Activated CD4-positive, alpha-beta T cell treated with anti-CD3 and anti-CD28 coated beads for 4 hours (primary cell): ENCODE measurements around the gene FAM107B.

Experiments
- DNase-seq, 2 donors: peaks; one replicate each; pipeline ENCODE4 v3.0.0-alpha.2; 2020

FAM107B gene

DNA sequence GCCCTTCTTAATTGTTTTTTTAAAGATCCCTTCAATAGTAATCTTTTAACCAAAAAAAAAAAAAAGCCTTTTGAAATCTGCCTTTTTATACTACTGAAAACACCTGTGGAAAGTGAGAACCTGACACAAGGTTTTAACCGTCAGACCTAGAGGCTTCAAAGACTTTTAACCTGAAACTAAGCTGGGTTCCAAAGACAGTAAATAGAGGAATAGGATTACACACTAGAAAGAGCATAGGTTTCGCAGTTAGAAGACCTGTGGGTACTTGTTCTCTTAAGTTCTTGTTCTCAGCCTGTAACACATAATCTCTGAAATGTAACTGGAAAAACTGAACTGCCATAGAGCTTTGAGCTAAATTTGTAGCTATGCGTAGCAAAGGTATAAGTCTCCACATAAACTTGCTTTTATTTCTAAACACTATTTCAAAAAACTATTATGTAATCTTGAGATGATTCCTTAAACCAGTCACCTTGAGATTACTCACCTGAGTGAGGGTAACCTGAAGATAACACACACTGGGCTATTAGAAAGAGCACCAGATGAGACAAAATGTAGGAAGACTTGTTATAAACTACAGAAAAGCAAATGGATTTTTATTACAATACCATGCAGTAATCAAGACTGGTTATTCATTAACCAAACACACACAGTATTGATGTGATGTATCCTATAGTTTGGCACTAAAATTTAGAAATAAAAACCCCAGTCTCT, 247.4 kb downstream of the FAM107B start:
- no peak for DNase-seq

DNA sequence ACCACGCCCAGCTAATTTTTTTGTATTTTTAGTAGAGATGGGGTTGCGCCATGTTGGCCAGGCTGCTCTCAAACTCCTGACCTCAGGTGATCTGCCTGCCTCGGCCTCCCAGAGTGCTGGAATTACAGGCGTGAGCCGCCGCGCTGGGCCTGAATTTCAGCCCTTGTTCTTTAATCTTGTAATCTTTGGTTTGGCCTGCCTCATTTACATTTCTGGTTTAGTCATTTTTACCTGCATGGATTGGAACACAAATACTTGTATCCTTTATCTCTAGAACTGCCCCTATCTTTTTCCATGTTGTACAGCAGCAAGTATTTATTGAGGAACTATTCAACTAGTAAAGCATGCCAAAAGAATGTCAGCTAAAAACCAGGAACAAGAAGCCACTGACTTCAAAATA, 248.4 kb downstream of the FAM107B start:
- DNase-seq: no peak

DNA sequence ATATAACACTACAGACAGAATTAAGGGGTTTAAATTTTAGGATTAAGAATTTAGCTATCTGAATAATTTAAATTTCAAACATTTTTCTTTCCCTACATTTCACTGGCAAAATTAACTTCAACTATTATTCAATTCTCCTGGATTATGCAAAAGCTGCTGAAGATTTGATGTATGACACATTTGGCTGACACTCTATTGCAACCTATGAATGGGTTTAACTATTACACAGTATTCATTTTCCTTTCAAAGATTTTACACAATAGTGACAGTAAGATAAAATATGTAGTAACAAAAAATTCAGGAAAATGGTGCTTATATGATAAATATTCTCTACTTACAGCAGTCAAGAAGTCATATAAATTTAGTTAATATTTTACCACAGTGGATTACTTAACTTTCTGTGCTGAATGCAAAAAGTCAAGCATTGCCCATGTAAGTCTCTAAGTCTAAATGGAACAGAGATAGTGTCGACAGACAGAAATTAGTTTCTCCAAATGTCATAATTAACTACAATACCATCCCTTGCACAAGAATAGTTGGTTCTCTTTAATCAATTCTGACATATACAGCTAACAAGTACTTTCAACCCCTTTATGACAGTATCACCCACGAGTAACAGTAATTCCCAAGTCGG, 249.9 kb downstream of the FAM107B start:
- no peak for DNase-seq

DNA sequence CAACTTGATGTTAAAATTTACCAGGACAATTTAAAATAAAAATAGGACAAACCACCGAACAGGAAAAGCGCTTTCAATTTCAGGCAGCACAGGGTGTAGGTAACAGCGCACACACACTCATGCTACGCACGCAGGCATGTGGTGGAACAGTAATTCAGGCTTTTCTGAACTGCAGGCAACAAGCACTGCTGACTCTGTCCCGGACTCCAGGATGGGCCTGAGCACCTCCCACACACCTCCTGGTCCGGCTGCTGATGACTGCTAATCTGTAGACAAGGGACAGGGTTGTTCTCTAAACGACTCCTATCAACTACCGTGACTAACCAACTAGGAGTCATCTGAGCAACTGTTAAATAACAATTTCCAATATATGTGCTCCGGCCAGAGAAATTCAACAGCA, 251.4 kb downstream of the FAM107B start:
- DNase-seq: no peak

DNA sequence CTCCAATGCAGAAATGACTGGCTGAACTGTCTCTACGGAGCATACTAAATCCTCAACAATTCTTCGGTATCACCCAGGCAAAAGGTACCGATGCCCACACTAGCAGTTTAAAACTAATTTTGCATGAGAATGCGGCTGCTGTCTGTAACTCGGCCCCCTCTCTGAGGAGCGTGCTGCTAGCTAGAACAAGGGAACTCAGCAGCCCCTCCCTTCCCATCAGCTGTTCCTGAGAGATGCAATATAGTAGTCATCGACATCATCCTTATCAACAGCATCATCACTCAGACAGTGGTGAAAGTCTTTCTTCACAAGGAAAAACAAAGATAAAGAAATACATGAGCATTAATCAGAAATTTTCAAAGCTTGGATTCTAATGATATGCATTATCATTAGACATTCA, 254.9 kb downstream of the FAM107B start:
- DNase-seq: no peak

DNA sequence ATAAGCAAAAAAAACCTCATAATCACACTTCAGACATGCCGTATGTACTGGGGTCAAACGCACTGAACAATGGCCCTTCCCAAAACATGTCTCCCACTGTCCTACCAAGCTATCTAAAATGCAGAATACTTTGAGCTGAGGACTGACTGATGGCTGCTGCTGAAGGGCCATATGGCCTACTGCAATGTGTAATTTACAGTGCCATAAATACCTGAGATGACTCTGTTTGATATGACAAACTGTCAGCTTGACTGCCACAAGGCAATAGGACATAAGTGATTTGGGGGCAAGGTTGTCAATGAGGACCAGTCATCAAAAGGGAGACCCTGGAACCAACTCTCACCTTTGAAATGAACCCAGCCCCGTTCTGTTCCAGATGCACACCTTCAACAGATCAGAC, 256.5 kb downstream of the FAM107B start:
- no peak for DNase-seq

DNA sequence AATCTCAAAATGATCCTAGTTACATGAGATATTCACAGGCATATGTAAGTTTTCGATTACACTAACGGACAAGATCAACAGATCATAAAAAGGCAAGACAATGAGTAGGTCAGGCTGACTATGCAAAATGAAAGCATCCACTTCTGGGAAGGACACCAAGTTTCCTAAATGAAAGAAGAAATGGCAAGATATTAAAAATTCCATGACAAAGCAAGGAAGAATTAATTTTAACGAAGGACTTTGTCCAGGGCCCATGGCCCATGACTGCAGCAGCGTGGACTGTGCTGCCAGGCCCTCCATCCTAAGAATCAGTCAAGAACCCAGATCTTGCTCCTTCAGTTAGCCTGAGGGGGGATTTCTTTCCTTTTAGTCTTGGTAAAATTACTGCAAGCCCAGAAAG, 261.6 kb downstream of the FAM107B start:
- DNase-seq: no peak

DNA sequence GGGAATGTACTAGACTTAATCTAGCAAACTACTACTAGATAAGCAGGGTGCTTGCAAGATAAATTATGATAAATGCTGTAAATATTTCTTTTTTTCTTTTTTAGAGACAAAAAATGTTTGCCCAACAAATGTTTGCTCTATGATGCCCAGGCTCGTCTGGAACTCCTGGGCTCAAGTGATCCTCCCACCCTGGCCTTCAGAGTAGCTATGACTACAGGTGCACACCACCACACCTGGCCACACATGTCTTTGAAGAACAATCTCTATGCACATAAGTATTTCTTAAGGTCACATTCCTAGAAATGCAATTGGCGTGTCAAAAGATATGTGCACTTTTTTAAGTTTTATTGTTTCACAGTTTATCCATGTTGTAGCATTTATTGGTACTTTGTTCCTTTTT, 264.4 kb downstream of the FAM107B start:
- DNase-seq: no peak

DNA sequence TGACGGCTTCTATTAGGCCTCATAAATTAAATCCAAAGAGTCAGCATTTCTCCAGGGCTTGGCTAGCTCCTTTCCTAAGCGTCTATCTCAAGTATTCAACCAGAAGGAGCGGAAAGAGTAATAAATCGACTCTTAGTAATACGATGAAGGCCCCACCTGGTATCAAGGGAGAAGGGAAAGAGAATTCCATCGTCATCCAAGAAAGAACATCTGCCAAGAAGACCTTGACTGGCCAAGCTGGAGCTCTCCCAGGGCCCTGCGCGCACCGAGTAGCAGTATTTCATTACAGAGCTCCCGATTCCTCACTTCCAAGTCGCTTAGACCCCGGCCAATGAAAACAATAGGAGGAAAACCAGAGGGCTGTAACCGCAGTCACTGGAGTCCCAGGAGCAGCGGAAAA, 266.0 kb downstream of the FAM107B start:
- DNase-seq: no peak

DNA sequence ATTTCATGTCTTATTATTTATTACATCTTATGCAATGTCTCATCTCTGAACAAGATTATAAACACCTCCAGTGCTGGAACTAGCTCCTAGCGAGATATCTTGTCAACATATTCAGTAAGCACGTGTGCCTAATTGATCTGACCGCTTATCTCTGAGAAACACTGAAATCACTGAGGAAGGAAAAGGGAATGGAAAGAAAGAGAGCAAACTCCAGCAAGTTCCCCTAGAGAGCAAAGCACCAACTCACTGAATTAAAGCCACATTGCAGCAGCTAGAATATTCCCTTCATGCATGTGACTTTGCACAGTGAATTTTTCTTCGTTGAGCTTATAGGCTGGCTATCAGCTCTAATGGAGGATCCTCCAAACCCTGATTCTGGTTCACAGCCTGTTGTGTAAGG, 266.9 kb downstream of the FAM107B start:
- no peak for DNase-seq

DNA sequence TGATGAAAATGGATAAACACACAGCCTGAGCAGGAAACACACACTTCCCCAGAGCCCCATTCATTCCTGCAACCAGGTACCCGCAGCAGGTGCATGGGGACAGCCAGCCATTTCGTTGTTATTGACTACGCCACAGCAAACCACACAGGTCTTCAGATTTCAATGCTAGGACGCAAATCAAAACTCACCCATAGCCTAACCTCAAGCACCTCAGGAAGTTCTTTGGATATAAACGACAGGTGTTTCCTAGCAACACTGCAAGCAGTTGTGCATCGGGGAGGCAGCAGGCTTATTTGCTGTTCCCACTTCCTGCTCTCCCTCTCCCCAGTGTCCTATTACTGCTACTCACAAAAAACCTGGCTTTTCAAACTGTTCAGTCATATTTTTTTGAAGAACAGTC, 267.5 kb downstream of the FAM107B start:
- peak in 1 of 2 donors; percentile 21 for DNase-seq

DNA sequence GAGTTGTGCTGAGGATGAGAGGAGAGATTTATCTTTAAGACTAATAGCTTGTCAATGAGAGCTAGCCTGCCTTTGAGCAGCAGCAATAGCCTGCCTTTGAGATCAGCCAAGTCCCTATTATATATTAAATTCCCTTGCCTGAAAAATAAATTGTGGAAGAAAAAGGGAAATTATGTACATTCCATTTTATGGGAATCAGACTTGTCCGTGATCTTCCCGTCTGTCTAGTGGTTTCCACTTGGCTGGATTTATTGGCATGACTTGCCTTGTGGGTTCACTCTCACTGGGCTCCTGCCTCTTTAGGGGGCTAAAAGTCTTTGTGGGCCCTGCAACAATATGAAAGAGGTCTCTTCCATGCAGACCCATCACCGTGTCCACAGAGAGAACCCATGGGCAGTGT, 272.3 kb downstream of the FAM107B start:
- no peak for DNase-seq

DNA sequence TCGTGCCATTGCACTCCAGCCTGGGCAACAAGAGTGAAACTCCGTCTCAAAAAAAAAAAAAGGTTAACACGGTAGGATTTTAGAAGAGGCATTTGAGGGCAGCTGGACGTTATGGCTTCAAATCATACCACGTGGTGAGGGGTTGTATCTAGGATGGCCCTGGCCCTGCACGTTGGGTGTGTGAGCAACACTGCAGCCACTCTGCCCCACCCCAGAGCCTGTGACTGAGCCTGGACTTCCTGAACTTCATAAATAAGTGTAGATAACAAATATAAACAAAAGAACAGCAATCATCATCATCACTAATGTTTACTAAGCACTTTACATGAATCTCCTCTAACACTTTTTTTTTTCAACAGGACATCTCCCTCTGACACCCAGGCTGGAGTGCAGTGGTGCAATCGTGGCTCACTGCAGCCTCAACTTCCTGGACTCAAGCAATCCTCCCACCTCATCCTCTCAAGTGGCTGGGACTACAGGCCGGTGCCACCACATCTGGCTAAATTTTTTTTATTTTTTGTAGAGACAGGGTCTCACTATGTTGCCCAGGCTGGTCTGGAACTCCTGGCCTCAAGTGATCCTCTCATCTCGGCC, 274.4 kb downstream of the FAM107B start:
- no peak for DNase-seq

DNA sequence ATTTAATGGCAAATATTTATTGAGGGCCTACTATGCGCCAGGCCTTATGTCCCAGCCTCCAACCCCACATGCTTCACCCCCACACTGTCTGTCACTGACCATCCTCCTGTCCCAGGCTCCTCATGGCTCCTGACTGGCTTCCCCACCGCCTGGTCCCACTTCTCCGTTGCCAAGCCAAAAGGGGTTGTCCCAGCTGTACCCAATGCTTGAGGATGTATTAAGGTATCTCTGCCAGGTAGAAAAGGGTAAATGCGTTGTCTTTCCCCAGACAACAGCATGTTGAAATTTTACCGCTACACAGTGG, 275.1 kb downstream of the FAM107B start:
- DNase-seq: no peak

DNA sequence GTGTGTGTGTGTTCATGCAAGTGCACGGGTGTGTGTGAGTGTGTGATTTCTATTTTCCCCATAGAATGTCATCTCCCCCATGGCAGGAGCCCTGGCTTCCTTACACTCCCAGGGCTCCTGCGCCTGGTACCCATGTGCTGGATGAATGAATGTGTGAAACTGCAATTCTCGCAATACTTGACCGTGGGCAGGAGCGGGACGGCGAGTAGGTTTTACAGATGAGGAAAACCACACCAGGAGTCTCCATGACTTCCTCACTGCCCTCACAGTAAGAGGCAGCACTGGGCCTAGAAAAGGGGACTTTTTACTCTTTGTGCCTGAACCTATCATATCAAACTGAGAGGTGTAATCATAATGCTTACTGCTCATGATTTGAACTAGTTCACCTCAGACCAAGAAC, 276.4 kb downstream of the FAM107B start:
- no peak for DNase-seq

DNA sequence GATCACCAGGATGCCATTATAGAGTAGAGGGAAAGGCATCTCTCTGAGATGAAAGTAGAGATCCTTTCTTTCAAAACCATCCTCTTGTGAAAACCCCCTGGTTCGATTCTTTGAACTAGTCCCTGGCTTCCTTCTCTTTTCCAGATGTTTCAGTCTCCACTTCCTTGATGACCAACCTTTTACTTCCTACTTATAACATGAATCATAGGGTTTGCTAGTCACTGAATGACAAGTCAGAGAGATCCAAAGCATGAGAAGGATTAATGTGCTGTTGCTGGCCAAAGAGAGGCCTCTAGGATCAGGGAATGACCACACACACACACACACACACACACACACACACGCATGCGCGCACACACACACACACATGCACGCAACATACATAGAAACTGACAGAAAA, 282.9 kb downstream of the FAM107B start:
- no peak for DNase-seq

DNA sequence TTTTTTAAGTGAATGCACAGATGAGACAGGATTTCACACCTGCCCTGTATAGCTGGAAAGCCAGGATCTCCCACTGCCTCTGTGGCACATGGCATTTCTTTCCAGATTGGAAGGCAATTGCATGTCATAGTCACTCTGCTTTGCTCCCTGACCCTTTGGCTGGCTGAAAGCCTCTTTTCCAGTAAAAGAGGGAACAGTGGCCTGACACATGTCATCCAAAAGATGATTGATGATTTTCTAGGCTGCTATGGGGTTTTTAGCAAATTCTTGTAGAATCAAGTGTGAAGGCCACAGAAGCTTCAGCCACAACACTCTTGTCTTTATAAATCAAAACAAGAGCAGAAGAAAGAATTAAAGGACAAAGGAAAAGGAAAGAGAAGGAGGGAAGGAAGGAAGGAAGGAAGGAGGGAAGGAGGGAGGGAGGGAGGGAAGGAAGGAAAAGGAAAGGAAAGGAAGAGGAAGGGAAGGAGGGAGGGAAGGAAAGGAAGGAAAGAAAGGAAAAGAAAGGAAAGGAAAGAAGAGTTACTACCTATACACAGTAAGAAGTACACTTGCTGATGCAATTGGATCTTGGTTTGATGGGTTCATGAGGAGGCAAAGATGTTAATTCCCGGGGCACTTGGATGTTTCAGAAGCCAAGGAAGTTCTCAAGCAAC, 285.0 kb downstream of the FAM107B start:
- no peak for DNase-seq

DNA sequence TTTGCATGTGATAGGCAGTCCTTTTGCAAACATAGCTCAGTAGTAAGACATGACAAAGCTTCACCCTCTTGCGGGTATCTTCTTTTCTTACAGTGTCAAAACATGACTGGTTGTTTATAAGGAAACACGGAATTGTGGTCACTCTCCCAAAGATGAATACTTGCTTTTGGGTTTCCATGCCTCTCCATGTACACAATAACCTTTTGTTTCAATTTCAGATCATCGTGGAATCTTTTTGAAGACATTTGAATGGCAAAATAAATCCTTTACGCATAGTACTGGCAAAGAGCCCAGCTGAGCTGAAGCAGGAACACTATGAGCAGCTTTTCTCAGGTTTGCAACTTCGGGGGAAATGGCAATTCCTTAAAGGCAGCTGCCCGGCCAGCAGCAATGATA, 287.2 kb downstream of the FAM107B start:
- no peak for DNase-seq

DNA sequence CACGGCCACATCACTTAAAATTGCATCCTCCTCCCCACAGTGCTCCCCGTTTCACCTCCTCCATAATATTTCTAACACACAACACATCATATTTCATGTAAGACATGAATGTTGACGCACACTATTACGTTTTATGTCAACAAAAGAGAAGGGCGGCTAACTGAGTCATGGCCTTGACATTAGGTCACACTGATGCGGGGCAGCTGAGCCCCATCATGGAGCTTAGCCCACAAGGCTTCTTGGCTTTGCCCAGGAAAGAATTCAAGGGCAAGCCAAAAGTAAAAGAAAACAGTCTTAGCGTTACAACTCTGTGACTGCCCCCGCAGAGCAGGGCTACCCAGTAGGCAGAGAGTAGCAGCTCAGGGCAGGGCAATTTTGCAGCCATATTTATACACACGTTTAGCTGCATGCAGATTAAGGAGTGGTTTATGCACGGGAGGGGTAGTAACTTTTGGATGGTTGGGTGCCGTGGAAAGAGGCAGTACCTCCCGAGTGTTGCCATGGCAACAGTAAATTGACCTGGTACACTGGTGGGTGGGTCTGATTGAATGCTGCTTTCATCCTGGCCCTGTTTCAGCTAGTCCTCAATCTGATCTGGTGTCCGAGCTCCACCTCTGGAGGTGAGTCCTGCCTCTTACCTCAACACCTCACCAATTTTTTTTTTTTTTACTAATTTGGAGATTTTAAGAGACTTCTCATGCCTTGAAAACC, 287.8 kb downstream of the FAM107B start:
- no peak for DNase-seq

DNA sequence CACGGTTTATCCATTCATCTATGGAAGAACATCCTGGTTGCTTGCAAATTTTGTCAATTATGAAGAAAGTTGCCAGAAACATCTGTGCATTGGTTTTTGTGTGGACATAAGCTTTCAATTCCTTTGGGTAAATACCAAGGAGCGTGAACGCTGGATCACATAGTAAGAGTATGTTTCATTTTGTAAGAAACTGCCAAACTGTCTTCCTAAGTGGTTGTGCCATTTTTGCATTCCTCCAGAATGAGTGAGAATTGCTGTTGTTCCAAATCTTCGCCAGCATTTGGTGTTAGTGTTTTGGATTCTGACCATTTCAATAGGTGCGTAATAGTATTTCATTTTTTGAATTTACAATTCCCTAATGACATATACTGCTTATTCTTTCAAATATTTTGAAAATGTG, 288.7 kb downstream of the FAM107B start:
- DNase-seq: no peak

DNA sequence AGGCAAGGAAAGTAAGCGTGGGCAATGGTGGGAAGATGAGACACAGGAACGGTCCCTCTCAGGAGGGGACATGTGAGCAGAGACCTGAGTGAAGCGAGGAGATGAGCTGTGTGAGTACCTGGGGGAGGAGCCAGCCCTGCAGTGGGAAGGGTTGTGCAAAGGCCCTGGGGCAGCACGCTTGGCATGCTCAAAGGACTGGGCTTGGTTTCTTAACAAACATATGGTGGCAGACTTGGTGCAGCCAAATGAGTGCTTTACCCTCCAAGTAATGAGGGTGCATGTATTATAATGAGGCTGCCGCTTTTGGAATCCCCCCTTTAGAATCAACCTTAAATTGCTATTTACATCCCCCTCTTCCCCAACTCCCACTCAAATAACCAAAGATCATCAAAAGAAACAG, 291.3 kb downstream of the FAM107B start:
- no peak for DNase-seq

DNA sequence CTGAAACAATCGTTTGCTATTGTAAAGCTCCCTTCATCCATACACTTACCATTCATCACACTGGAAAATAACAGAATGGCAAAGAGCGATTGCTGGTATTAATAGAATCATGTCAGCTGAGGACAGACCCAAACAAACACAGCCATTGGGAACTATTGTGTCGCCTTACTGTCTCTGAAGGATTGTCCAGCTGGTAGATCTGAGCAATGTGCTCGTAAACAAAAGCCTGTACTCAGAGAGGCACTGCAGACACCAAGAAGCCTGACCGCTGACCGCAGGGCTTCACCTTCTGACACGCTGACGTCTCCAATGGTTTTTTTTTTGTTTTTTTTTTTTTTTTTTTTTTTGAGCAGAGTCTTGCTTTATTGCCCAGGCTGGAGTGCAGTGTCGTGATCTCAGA, 292.9 kb downstream of the FAM107B start:
- DNase-seq: no peak

DNA sequence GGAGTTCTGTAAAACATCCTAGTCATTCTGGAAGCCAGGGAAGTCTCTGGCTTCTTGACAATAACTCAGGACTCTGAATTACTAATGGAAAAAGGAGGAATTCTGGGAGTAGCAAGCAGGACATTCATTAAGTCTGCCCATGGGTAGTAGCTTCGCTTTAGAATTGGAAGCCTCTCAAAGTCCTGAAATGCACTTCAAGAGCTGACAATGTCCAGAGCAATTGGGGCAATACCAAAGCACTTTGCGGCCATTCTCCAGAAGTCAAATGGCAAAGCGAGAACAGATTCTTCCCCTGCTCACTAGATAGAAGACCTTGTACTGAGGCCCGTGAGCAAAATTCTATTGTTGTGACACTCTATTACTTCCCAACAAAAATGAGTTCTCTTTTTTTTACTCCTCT, 293.7 kb downstream of the FAM107B start:
- no peak for DNase-seq

DNA sequence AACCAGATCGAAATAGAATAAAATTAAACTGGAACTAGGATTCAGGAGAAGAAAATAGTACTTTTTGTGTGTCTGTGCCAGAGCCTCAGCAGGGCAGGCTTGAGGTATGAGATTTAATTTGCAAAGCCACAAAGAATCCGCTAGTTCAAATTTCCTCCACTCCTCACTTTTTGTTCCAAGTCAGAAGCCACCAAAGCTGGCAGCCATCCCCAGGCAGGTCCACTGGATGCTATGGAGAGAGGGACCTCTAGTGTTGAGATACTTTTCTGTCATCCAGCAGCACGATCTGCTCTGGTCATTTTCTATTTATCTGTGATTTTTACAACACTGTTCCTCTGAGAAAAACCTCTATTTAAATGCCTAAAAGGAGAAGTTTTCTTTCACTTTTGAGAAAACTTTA, 296.1 kb downstream of the FAM107B start:
- DNase-seq: no peak
